Measurements from ENCODE around the gene SRSF5. TPM values are rescaled to one million over a fixed set of nuclear protein-coding genes. Genes with fewer than 3 reads are reported as not detected.

SRSF5 gene
- total RNA-seq, 2 experiments from 2014 or later = 255 to 267 TPM

GRCh38 chr14:69797573-69798338 lies 30.8 kb downstream of the SRSF5 start:
- ChIA-PET POLR2A (no interaction called here), CTCF (interaction anchor here (2.0 kb wide), 1 partner anchor 231 kb away, joined by 8 read pairs; no protein-coding TSS in a partner anchor)
- H3K4me1 Mint-ChIP-seq (ENCODE audit: low read depth) = no peaks in the 10 kb centered on the region
- intact Hi-C loops (cut with micrococcal nuclease) = no loop called here
- H3K27me3 Mint-ChIP-seq = peaks cover 2% of the 10 kb centered on the region
- no peak for ATAC-seq
- DNase-seq = no peak
- H3K9me3 Mint-ChIP-seq = peaks cover 1% of the 10 kb centered on the region
- H3K4me3 Mint-ChIP-seq = no peak overlapping the region
- H3K36me3 Mint-ChIP-seq (ENCODE audit: low read depth) = no peaks in the 10 kb centered on the region
- TF ChIP-seq CTCF (IDR thresholded peaks at IDR 0.05) = no peak
- H3K27ac Mint-ChIP-seq = no peak overlapping the region

DNA sequence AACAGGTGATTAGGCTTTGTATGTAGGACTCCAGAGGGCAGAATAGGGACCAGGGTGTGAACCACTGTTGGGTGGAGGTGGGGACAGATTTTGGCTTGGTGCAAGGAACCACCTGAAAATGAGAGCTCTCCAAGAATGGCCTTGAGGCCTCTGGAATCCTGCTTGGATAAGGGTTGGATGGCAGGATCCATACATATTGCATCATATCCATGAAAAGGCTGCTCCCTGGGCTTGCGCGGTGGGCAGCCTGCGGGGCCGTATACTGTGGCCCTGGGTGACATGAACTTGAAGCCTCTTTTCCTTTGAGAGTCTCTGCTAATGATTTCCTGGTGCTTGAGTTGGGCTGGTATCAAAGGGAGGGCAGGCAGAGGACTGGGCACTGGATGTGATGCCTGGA lies 31.4 kb downstream of the SRSF5 start:
- Mint-ChIP-seq H3K4me3 (no peak overlapping the region), H3K27ac (no peak overlapping the region), H3K36me3 (ENCODE audit: low read depth) (no peaks in the 10 kb centered on the region), H3K4me1 (ENCODE audit: low read depth) (no peaks in the 10 kb centered on the region), H3K27me3 (peaks cover 2% of the 10 kb centered on the region), H3K9me3 (peaks cover 1% of the 10 kb centered on the region)
- POLR2A ChIA-PET = no interaction called here
- DNase-seq (no peak), ATAC-seq (no peak)
- CTCF ChIA-PET = no interaction called here
- intact Hi-C loops (cut with micrococcal nuclease) = no loop called here
- TF ChIP-seq CTCF (IDR thresholded peaks at IDR 0.05) = no peak

DNA sequence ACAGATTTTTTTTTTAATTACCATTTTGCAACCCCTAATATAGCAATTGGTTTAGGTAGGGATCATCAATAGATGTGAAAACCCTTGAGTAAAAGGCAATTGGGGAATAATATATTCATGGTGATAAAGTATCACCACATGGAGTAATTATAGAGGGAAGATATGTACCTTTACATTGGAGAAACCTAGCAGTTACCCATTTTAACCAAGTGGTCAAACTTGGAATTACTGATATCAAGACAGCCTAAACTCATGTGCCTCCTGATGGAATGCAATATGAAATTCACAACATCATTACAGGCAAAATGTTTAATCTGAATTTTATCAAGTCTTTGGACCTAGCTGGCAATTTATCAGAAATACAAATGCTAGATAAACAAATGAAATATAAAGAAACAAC lies 36.8 kb downstream of the SRSF5 start:
- TF ChIP-seq CTCF (IDR thresholded peaks at IDR 0.05) = peak; percentile 31
- intact Hi-C loops (cut with micrococcal nuclease) = no loop called here
- ATAC-seq = no peak
- no peak for DNase-seq
- ChIA-PET CTCF (interaction anchor here (0.7 to 1.4 kb wide), 2 partner anchors 8 to 208 kb away, joined by 3 to 4 read pairs; no protein-coding TSS in a partner anchor), POLR2A (no interaction called here)
- H3K4me1 Mint-ChIP-seq (ENCODE audit: low read depth) = no peaks in the 10 kb centered on the region
- peaks cover 1% of the 10 kb centered on the region for H3K9me3 Mint-ChIP-seq
- H3K4me3 Mint-ChIP-seq = no peak overlapping the region
- H3K27ac Mint-ChIP-seq = no peak overlapping the region
- peaks cover 2% of the 10 kb centered on the region for H3K27me3 Mint-ChIP-seq
- no peaks in the 10 kb centered on the region for H3K36me3 Mint-ChIP-seq (ENCODE audit: low read depth)

DNA sequence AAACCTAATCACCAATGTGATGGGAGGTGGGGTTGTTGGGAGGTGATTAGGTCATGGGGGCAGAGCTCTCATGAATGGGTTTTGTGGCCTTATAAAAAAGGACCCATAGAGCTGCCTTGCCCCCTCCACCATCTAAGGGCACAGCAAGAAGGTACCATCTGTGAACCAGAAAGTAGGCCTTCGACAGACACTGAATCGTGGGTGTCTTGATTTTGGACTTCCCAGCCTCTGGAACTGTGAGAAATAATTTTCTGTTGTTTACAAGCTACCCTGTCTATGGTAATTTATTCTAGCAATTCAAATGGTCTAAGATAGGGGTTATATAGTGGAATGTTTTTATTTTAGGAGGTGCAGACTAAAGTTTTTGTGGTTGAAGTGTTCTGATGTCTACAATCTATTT lies 38.0 kb downstream of the SRSF5 start:
- DNase-seq (no peak), ATAC-seq (no peak)
- ChIA-PET CTCF (interaction anchor here (0.8 to 1.4 kb wide), 2 partner anchors 74 to 206 kb away, joined by 3 to 4 read pairs; no protein-coding TSS in a partner anchor), POLR2A (interaction anchor here (1.0 kb wide), 1 partner anchor 33 kb away, joined by 3 read pairs; no protein-coding TSS in a partner anchor)
- TF ChIP-seq CTCF (IDR thresholded peaks at IDR 0.05) = no peak
- peaks cover 2% of the 10 kb centered on the region for H3K27me3 Mint-ChIP-seq
- no peak overlapping the region for H3K4me3 Mint-ChIP-seq
- H3K36me3 Mint-ChIP-seq (ENCODE audit: low read depth) = no peaks in the 10 kb centered on the region
- peaks cover 1% of the 10 kb centered on the region for H3K9me3 Mint-ChIP-seq
- intact Hi-C loops (cut with micrococcal nuclease) = no loop called here
- no peak overlapping the region for H3K27ac Mint-ChIP-seq
- H3K4me1 Mint-ChIP-seq (ENCODE audit: low read depth) = no peaks in the 10 kb centered on the region

- intact Hi-C loops (cut with micrococcal nuclease) = no loop called here
- TF ChIP-seq CTCF (IDR thresholded peaks at IDR 0.05) = no peak
- DNase-seq (no peak), ATAC-seq (no peak)
- Mint-ChIP-seq H3K9me3 (no peaks in the 10 kb centered on the region), H3K4me1 (ENCODE audit: low read depth) (no peaks in the 10 kb centered on the region), H3K27ac (no peak overlapping the region), H3K36me3 (ENCODE audit: low read depth) (no peaks in the 10 kb centered on the region), H3K27me3 (no peaks in the 10 kb centered on the region), H3K4me3 (no peak overlapping the region)
- ChIA-PET POLR2A (no interaction called here), CTCF (interaction anchor here (4.0 kb wide), 1 partner anchor 11 kb away, joined by 16 read pairs; no protein-coding TSS in a partner anchor)
Measured at GRCh38 chr14:69807192-69807591, 40.2 kb downstream of the SRSF5 start.

All from activated CD8-positive, alpha-beta T cell treated with anti-CD3 and anti-CD28 coated beads for 36 hours (primary cell).